Measurements from ENCODE around the gene OSTM1. TPM values are rescaled to one million over a fixed set of nuclear protein-coding genes. Genes with fewer than 3 reads are reported as not detected.

Gene OSTM1
- 10 to 100 TPM; 20.0 to 35.4 (median 28.3) TPM for polyA plus RNA-seq (ENCODE audit: insufficient read length in 4 of 4)

GRCh38 chr6:108074359-108075144, at the start of gene OSTM1:
TSS of gene OSTM1 (minus strand) at chr6:108074741. CDS start at chr6:108074651, 90 bp downstream.
- peak; percentile 50 to 84 (median 80) for DNase-seq (ENCODE audit: low read depth in 4 of 4, low spot score in 2 of 4)

- no peak for DNase-seq (ENCODE audit: low read depth in 4 of 4, low spot score in 2 of 4)
Measured at GRCh38 chr6:108123946-108124345, 49.4 kb upstream of the OSTM1 start.

GRCh38 chr6:108123481-108123929, 49.0 kb upstream of the OSTM1 start:
- no peak for DNase-seq (ENCODE audit: low read depth in 4 of 4, low spot score in 2 of 4)

GRCh38 chr6:108121612-108122011, 47.1 kb upstream of the OSTM1 start:
- no peak for DNase-seq (ENCODE audit: low read depth in 4 of 4, low spot score in 2 of 4)

GRCh38 chr6:108120311-108120710, 45.8 kb upstream of the OSTM1 start:
- no peak for DNase-seq (ENCODE audit: low read depth in 4 of 4, low spot score in 2 of 4)

GRCh38 chr6:108119769-108120141, 45.2 kb upstream of the OSTM1 start:
- no peak for DNase-seq (ENCODE audit: low read depth in 4 of 4, low spot score in 2 of 4)

- no peak for DNase-seq (ENCODE audit: low read depth in 4 of 4, low spot score in 2 of 4)
Measured at GRCh38 chr6:108118810-108119768, 44.5 kb upstream of the OSTM1 start.

- no peak for DNase-seq (ENCODE audit: low read depth in 4 of 4, low spot score in 2 of 4)
Measured at GRCh38 chr6:108118359-108118724, 43.8 kb upstream of the OSTM1 start.

- no peak for DNase-seq (ENCODE audit: low read depth in 4 of 4, low spot score in 2 of 4)
Measured at GRCh38 chr6:108117427-108118358, 43.2 kb upstream of the OSTM1 start.

GRCh38 chr6:108116546-108117426, 42.2 kb upstream of the OSTM1 start:
- DNase-seq (ENCODE audit: low read depth in 4 of 4, low spot score in 2 of 4) = no peak

- no peak for DNase-seq (ENCODE audit: low read depth in 4 of 4, low spot score in 2 of 4)
Measured at GRCh38 chr6:108115598-108116058, 41.1 kb upstream of the OSTM1 start.

GRCh38 chr6:108114841-108115597, 40.5 kb upstream of the OSTM1 start:
- DNase-seq (ENCODE audit: low read depth in 4 of 4, low spot score in 2 of 4) = no peak

- DNase-seq (ENCODE audit: low read depth in 4 of 4, low spot score in 2 of 4) = no peak
Measured at GRCh38 chr6:108113557-108114519, 39.3 kb upstream of the OSTM1 start.

GRCh38 chr6:108108374-108108773, 33.8 kb upstream of the OSTM1 start:
- no peak for DNase-seq (ENCODE audit: low read depth in 4 of 4, low spot score in 2 of 4)

GRCh38 chr6:108107102-108107501, 32.6 kb upstream of the OSTM1 start:
- no peak for DNase-seq (ENCODE audit: low read depth in 4 of 4, low spot score in 2 of 4)

- DNase-seq (ENCODE audit: low read depth in 4 of 4, low spot score in 2 of 4) = no peak
Measured at GRCh38 chr6:108106694-108107093, 32.2 kb upstream of the OSTM1 start.

- no peak for DNase-seq (ENCODE audit: low read depth in 4 of 4, low spot score in 2 of 4)
Measured at GRCh38 chr6:108106261-108106660, 31.7 kb upstream of the OSTM1 start.
